Effector memory CD8-positive, alpha-beta T cell (primary cell): Measurements from ENCODE around the gene PLVAP.

ENCODE experiments used
- ATAC-seq: fragments of 150-1000 bp; cut with Tn5 transposase; replicated peaks from 2 replicates; pipeline ENCODE4 v1.10.0; 2021; ENCODE audit warnings: mild to moderate bottlenecking, moderate library complexity
- DNase-seq, 3 experiments: peaks; one replicate each; pipeline ENCODE4 v3.0.0; 2021
- H3K27ac Mint-ChIP-seq, 2 donors: one replicate each; pipeline ENCODE4 v1.8.0; 2022; ENCODE audit warnings: mild to moderate bottlenecking in 2 of 2, mixed read lengths in 2 of 2, moderate library complexity in 2 of 2
- H3K27me3 Mint-ChIP-seq, 2 donors: one replicate each; pipeline ENCODE4 v1.8.0; 2022; ENCODE audit warnings: mixed read lengths in 2 of 2
- H3K36me3 Mint-ChIP-seq: one replicate; pipeline ENCODE4 v1.8.0; 2022; ENCODE audit warnings: mild to moderate bottlenecking, moderate library complexity, mixed read lengths; ENCODE audit not compliant: insufficient read depth
- H3K4me1 Mint-ChIP-seq, 2 donors: one replicate each; pipeline ENCODE4 v1.8.0; 2022; ENCODE audit warnings: low read depth in 2 of 2, mixed read lengths in 2 of 2
- H3K4me3 Mint-ChIP-seq, 2 donors: one replicate each; pipeline ENCODE4 v1.8.0; 2022; ENCODE audit warnings: mild to moderate bottlenecking in 2 of 2, mixed read lengths in 2 of 2, moderate library complexity in 2 of 2
- H3K9me3 Mint-ChIP-seq, 2 donors: one replicate each; pipeline ENCODE4 v1.8.0; 2022; ENCODE audit warnings: mixed read lengths in 2 of 2

Gene PLVAP

GRCh38 chr19:17406887-17407196 lies 29.7 kb upstream of the PLVAP start:
- no peaks in the 10 kb centered on the region for H3K9me3 Mint-ChIP-seq
- ATAC-seq: no peak
- no peak for DNase-seq
- peaks cover 39 to 40% of the 10 kb centered on the region in 2 donors for H3K4me1 Mint-ChIP-seq
- peaks cover 28% of the 10 kb centered on the region for H3K36me3 Mint-ChIP-seq
- H3K27ac Mint-ChIP-seq: peak overlapping the region; percentile 82 to 92
- H3K27me3 Mint-ChIP-seq: no peaks in the 10 kb centered on the region
- peak overlapping the region; percentile 82 to 88 for H3K4me3 Mint-ChIP-seq

DNA sequence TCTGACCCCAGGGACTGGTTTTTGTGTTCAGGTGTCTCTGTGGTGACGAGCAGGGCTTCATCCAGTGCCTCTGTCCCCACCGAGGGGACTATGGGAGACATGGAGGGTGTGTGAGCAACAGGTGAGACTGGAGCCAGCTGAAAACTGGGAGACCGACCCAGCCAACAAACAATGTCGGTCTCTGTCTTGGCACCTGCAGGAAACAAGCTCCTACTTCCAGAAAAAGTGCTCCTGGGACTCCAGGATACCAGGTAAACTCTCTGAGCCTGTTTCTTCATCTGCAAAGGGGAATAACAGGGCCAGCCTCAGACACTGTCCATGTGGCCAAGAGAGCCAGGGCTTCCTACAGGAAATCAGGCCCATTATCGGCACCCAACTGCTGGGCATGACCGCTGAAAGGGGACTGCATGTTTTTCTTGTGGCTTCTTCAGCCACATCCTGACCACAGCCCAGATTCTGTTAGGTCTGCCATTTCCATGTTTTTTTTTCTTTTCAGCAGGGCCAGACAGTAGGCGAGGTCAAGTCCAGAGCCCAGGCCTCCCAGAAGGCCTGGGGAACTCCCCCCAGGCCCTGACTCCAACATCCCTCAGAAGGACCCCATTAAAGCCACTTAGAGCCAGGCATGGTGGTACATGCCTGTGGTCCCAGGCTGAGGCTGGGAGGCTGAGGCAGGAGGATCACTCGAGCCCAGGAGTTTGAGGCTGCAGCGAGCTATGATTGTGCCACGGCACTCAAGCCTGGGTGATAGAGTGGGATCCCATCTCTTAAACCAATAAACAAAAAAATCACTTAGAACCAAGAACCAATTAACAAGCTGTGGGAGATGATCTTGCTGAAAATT lies 29.1 kb upstream of the PLVAP start:
- Mint-ChIP-seq H3K36me3 (peaks cover 32% of the 10 kb centered on the region), H3K4me1 (peaks cover 35 to 40% of the 10 kb centered on the region in 2 donors), H3K27ac (peak overlapping the region; percentile 82 to 92), H3K27me3 (no peaks in the 10 kb centered on the region), H3K4me3 (peak overlapping the region; percentile 82 to 88), H3K9me3 (no peaks in the 10 kb centered on the region)
- ATAC-seq (peak; percentile 4), DNase-seq (no peak)

DNA sequence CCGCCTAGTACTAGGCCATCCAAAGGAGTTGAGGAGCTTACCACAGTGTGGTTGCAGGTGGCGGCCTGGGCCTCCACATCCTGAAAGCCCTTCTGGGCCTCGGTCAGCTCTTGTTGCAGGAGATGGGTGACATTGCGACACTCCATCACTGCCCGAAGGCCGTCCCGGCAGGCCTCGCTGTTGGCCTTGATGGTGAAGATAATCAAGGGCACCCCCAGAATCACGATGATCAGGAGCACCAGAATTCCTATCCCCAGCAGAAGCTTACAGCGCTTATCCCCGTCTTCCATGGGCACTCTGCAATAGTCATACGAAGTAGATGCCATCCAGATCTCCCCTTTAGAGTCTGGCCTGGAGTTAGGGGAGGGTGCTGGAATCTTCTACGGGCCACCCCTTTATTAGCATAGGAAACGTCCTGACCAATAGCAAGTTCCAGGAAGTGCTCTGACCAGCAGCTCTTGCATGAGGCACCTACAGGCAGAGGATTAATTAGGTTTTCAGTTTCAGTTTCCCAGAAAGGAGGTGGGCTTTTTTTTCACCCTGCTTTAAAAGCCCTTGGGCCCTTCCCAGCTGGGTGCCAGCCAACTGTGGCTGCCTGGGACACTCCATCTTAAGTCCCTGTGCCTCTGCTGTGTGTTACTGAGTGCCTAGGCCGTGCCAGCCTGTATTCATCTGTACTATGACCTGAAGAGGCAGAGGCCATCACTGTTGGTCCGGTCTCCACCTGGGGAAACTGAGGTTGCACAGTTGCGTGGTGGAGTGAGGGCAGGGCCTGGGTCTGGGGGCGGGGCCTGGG lies 28.3 kb upstream of the PLVAP start, which contains the start of gene BST2:
BST2 (minus strand) TSS at position 381 of the 796 bp plus-strand sequence; CDS start at position 326, 55 bp downstream.
- Mint-ChIP-seq H3K4me1 (peaks cover 35 to 40% of the 10 kb centered on the region in 2 donors), H3K36me3 (peaks cover 32% of the 10 kb centered on the region), H3K27ac (peak within 1 kb of the TSS; percentile 82 to 92), H3K9me3 (no peaks in the 10 kb centered on the region), H3K4me3 (peak within 1 kb of the TSS; percentile 82 to 88), H3K27me3 (no peaks in the 10 kb centered on the region)
- peak; percentile 91 for ATAC-seq
- peak; percentile 23 to 43 (median 34) for DNase-seq

GRCh38 chr19:17404621-17405249 lies 27.6 kb upstream of the PLVAP start:
- H3K4me3 Mint-ChIP-seq: peak overlapping the region; percentile 82 to 88
- H3K9me3 Mint-ChIP-seq: no peaks in the 10 kb centered on the region
- no peak for DNase-seq
- H3K27ac Mint-ChIP-seq: peak overlapping the region; percentile 82 to 92
- H3K4me1 Mint-ChIP-seq: peaks cover 35 to 40% of the 10 kb centered on the region in 2 donors
- H3K27me3 Mint-ChIP-seq: no peaks in the 10 kb centered on the region
- H3K36me3 Mint-ChIP-seq: peaks cover 28% of the 10 kb centered on the region
- no peak for ATAC-seq

- Mint-ChIP-seq H3K27ac (peak overlapping the region; percentile 82 to 92), H3K4me1 (peaks cover 35 to 40% of the 10 kb centered on the region in 2 donors)
- DNase-seq: no peak
These were observed 26.9 kb upstream of the PLVAP start for GRCh38 chr19:17404015-17404414.

DNA sequence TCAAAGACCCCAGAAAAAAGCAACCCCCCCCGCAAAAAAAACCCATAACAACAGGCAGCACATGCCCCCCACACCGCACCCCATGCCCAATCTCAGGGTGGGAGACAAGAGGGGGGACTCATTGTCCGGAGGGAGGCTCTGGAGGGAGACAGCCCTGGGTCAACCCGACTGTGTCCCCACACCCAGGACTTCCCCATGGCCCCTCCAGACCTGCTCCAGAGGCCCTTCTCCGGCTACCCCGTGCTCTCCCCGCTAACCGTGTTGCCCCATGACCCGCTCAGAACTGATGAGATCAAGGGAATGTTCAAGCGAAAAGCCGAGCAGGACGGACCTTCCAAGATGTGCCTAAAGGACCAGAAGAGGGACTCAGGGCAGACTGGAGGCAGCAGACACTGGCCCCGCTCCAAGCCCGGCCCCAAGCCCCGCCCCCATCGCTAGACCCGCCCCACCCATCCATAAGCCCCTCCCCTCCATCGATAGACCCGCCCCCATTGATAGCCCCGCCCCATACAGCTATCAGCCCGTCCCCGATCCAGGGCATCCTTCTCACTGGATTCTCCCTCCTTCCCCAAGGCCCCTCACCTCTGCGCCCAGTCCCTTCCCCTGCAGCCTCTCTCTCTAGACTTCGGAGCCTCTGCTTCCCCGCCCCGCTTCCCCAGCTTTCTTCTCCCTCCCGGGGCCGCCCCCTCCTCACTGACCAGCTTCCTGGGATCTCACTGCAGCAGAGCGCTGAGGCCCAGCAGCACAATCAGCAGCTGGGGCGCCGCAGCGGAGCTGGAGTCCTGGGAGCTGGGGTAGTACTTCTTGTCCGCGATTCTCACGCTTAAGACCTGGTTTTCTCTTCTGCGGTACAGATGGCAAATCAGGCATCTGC lies 26.1 kb upstream of the PLVAP start:
- H3K9me3 Mint-ChIP-seq: no peaks in the 10 kb centered on the region
- ATAC-seq: no peak
- H3K27me3 Mint-ChIP-seq: no peaks in the 10 kb centered on the region
- H3K4me1 Mint-ChIP-seq: peaks cover 35 to 40% of the 10 kb centered on the region in 2 donors
- peak overlapping the region; percentile 82 to 88 for H3K4me3 Mint-ChIP-seq
- H3K36me3 Mint-ChIP-seq: peaks cover 31% of the 10 kb centered on the region
- DNase-seq: peak in 1 of 3 experiments; percentile 16
- peak overlapping the region; percentile 82 to 92 for H3K27ac Mint-ChIP-seq

More at GRCh38 chr19:17404015-17404414, 26.9 kb upstream of the PLVAP start:
- H3K4me3 Mint-ChIP-seq: peak overlapping the region; percentile 82 to 88
- peaks cover 24% of the 10 kb centered on the region for H3K36me3 Mint-ChIP-seq
- ATAC-seq: no peak
- no peaks in the 10 kb centered on the region for H3K27me3 Mint-ChIP-seq
- no peaks in the 10 kb centered on the region for H3K9me3 Mint-ChIP-seq

DNA sequence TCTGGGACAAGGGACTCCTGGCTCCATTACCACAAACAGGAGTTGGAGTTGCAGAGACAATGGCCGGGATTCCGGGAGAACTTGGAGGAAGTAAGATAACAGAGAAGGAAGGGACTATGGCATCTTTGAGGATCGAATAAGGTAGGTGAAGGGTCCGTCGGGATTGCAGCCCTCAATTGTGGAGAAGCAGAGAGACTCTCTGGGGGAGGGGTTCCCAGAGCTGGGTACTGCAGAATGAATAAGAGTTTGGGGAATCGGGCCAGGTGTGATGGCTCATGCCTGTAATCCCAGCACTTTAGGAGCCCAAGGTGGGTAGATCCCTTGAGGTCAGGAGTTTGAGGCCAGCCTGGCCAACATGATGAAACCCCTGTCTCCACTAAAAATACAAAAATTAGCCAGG lies 24.5 kb upstream of the PLVAP start:
- H3K4me3 Mint-ChIP-seq: no peak overlapping the region
- ATAC-seq (no peak), DNase-seq (no peak)
- H3K27me3 Mint-ChIP-seq: no peaks in the 10 kb centered on the region
- no peaks in the 10 kb centered on the region for H3K9me3 Mint-ChIP-seq
- H3K4me1 Mint-ChIP-seq: peaks cover 23 to 28% of the 10 kb centered on the region in 2 donors
- H3K36me3 Mint-ChIP-seq: peaks cover 34% of the 10 kb centered on the region
- no peak overlapping the region for H3K27ac Mint-ChIP-seq

GRCh38 chr19:17398902-17399527 lies 21.9 kb upstream of the PLVAP start:
- ATAC-seq (no peak), DNase-seq (no peak)
- Mint-ChIP-seq H3K4me1 (peaks cover 9 to 18% of the 10 kb centered on the region in 2 donors), H3K27ac (peak overlapping the region in 1 of 2 donors; percentile 62), H3K27me3 (no peaks in the 10 kb centered on the region), H3K36me3 (peaks cover 34% of the 10 kb centered on the region), H3K9me3 (no peaks in the 10 kb centered on the region), H3K4me3 (no peak overlapping the region)

DNA sequence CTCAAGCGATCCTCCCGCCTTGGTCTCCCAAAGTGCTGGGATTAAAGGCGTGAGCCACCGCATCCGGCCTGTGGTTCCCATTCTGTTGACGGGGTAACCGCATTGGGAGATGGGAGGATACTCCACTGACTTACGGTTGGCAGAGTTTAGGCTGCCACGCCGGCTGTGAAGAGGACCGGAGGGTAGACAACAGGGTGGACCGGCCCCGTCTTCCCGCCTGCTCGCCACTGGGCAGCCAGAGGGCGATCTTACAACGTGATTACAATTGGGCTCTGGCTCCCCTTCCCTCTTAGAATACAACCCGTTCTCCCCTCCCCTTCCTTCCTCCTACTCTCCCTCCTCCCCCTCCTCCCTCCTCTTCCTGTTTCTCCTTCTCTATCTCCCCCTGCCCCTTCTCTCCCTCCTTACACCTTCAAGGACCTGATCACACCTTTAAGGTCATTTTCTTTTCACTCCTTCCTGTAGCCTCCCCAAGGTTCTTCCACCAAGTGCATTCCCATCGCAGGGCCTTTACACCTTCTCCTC lies 17.8 kb upstream of the PLVAP start:
- no peaks in the 10 kb centered on the region for H3K27me3 Mint-ChIP-seq
- peaks cover 11% of the 10 kb centered on the region for H3K36me3 Mint-ChIP-seq
- peak overlapping the region in 1 of 2 donors; percentile 46 for H3K4me3 Mint-ChIP-seq
- peak overlapping the region in 1 of 2 donors; percentile 75 for H3K27ac Mint-ChIP-seq
- DNase-seq (peak in 2 of 3 experiments; percentile 41 to 52), ATAC-seq (no peak)
- no peaks in the 10 kb centered on the region for H3K9me3 Mint-ChIP-seq
- H3K4me1 Mint-ChIP-seq: peaks cover 19 to 20% of the 10 kb centered on the region in 2 donors

- Mint-ChIP-seq H3K4me1 (peaks cover 19 to 20% of the 10 kb centered on the region in 2 donors), H3K9me3 (no peaks in the 10 kb centered on the region), H3K4me3 (peak within 1 kb of the TSS in 1 of 2 donors; percentile 23), H3K36me3 (peaks cover 10% of the 10 kb centered on the region), H3K27ac (peak within 1 kb of the TSS in 1 of 2 donors; percentile 75), H3K27me3 (no peaks in the 10 kb centered on the region)
- ATAC-seq (no peak), DNase-seq (no peak)
These were observed 16.8 kb upstream of the PLVAP start, which contains the start of gene CCDC194 for GRCh38 chr19:17393914-17394313. Gene CCDC194 (minus strand): TSS chr19:17394196. CDS start chr19:17394158, 38 bp downstream.

GRCh38 chr19:17393002-17393401 lies 15.9 kb upstream of the PLVAP start:
- no peak overlapping the region for H3K27ac Mint-ChIP-seq
- ATAC-seq (no peak), DNase-seq (no peak)
- H3K4me3 Mint-ChIP-seq: peak overlapping the region in 1 of 2 donors; percentile 23
- H3K27me3 Mint-ChIP-seq: no peaks in the 10 kb centered on the region
- peaks cover 19 to 20% of the 10 kb centered on the region in 2 donors for H3K4me1 Mint-ChIP-seq
- H3K36me3 Mint-ChIP-seq: peaks cover 3% of the 10 kb centered on the region
- no peaks in the 10 kb centered on the region for H3K9me3 Mint-ChIP-seq
